GM15510 (cell line): Measurements from ENCODE around the gene GCN1.

Experiments used
- POLR2A ChIP-seq: IDR thresholded peaks from 3 replicates; pipeline ENCODE4 v1.6.1; 2011; ENCODE audit warnings: borderline replicate concordance; ENCODE audit not compliant: insufficient read length; ENCODE audit errors: extremely low read depth

GCN1 gene

DNA sequence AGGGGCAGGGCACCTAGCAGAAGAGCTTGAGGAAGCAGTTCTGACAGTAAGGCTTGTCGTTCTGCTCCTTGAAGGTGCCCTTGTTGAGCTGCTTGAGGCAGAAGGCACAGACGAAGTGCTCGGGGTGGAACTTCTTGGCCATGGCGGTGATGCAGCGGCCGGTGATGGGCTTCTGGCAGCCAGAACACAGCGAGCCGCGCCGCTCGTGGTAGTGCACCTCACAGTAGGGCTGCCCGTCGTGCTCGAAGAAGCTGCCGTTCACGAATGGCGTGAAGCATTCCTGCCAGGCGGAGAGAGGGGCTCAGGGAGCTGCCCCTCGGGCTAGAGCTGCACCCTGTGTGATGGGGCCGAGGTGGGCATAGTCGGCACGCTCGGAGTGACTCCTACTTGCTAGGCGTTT lies 17.8 kb upstream of the GCN1 start:
- TF ChIP-seq POLR2A, result no peak

DNA sequence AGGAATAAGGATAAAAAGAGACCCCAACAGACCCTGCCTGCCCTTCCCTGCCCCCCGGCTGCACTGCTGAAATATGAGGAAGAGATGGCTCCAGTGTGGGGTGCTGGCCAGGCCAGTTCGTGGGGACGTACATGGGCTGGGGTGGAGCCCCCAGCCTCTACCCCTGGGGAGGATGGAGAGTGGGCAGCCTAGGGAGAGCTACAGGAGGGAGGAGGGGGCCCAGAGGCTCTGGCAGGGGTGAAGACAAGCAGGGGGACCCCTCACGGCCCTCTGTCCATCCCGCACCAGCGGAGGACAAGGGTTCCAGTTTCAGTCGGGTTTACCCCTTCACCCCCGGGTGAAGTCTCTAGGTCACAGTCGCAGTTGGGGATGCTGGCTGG lies 17.4 kb upstream of the GCN1 start:
- no peak for TF ChIP-seq POLR2A

DNA sequence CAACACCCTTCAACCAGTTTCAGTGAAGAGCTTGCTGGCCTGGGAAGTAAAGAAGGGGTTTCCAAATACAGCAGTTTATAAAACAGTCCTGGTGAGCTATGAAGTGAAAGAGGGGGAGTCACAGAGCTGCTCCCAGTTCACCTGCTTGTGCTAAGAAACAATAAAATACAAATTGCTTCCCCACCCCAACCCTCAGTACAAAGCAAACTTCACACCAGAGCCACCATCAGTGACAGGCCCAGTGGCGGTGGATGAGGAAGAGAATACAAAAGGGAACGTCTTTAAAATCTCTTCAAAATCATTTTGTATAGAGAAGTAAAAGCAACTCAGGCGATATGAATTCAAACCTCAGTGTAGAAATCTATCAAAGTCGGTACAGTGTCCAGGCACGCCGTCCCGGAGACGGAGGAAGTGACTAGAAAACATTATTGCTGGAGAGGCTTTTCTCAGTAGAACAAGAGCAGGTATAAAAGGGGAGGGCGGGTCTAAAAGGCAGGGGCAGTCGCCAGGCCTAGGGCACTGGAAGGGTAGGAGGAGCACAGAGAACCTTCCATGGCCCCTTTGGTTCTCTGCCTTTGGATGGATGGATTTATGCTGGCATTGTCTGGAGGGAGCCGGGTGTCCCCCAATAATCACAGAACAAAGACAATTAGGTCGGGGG lies 16.9 kb upstream of the GCN1 start:
- TF ChIP-seq POLR2A, result no peak

DNA sequence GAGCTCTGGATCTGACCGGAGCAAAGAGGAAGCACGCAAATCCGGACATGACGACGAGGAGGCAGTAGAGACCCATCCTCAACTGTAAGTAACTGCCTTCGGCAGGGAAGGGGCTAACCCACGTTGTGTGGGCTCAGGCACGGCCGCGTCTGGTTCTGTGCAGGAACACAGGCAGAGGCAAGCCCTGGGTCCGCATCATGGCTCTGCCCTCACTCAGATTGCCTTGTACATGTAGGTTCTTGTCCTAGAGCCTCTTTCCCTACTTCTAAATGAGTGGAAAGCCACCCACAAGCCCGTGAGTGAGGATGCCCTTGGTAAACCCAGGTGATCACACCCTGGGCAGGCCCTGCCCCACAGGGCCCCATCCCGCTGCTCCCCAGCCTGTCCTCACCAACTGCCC lies 15.3 kb upstream of the GCN1 start:
- TF ChIP-seq POLR2A, result no peak

DNA sequence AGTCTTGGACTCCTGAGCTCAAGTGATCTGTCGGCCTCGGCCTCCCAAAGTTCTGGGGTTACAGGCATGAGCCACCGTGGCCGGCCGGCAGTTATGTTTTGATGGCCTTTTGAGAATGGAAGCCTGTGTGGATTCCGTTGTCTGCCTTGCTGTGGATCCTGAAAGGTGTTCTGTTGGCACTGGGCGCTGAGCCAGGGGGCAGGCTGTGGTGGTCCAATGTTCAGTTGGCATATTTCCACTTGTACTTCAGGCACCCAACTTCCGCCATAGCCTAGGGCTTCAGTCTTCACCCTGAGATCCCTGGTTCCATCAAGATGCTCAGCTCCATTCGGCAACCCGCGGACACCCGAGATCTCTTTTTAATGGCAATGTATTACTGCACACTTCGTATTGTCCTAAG lies 12.7 kb upstream of the GCN1 start:
- TF ChIP-seq POLR2A, result no peak

- no peak for TF ChIP-seq POLR2A
Measured at GRCh38 chr12:120206228-120206627, 11.7 kb upstream of the GCN1 start.

- TF ChIP-seq POLR2A, result no peak
Measured at GRCh38 chr12:120204171-120204570, 9.7 kb upstream of the GCN1 start.

GRCh38 chr12:120200364-120200800 lies 5.9 kb upstream of the GCN1 start:
- TF ChIP-seq POLR2A, result no peak

DNA sequence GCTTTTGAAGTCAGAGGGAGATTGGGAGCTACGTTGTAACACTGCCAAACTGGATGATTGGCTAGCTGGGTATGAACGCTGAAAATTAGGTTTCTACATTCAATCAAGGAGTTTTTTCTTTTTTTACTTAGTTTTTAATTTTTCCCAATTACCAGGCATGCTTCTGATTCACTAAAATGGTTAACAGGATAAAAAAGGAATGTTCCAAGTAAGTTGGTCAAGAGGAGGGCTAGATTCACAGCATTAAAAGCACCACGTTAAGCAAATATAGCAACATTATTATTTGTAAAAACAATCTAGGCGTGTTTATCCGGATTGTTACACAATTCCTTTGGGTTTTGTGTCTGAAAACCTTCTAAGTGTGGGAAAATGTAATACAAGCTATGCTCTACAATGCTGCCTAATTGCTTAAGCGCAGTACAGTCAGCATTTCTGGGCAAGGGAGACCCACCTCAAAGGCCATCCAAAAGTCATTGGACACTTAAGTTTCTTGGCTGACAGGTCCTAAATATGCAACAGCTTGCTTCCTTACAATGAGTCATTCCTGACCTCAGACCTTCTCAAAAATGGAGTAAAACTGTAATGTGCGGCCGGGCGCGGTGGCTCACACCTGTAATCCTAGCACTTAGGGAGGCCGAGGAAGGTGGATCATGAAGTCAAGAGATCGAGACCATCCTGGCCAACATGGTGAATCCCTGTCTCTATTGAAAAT lies 5.2 kb upstream of the GCN1 start:
- TF ChIP-seq POLR2A, result no peak

GRCh38 chr12:120199025-120199424 lies 4.5 kb upstream of the GCN1 start:
- peak; percentile 15 for TF ChIP-seq POLR2A

DNA sequence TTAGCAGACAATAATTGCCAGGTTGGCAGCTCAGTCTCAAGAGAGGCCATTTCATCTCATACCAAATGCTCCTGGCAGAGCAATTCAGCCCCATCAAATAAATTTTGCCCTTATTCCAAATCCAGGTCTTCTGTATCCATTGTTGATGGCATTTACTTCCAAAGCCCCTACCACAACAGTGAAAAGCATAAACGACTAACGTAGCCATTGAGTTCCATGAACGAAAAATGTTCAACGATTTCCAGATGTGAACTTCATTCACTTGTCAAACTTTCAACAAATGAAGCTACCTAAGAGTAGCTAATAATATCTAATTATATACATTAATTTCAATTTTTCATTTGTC lies 3.0 kb upstream of the GCN1 start:
- no peak for TF ChIP-seq POLR2A

- TF ChIP-seq POLR2A, result no peak
Measured at GRCh38 chr12:120196363-120196762, 1.8 kb upstream of the GCN1 start.

GRCh38 chr12:120194226-120194533 lies 335 bp downstream of the GCN1 start:
- no peak for TF ChIP-seq POLR2A

DNA sequence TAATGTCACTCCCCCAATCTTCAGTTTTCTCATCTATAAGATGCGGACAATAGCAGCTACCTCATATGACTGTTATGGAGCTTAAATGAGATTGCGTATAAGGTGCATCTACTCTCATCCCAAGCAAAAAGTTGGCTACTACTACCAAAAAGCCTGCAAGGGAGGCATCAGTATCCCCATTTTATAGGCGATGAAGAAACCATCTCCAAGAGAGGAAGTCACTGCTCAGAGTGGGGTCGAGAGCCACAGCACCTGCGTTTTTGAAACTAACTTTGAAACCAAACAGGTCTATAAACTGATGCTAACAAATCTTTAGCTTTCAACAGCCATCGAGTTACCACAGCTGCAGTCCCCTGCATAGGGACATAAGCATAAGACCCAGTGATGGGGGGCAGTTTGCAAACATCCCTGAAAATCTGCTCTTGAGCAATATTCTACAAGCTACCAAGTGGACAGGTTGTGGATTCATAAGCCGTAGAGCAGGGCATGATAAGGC lies 3.5 kb downstream of the GCN1 start:
- no peak for TF ChIP-seq POLR2A

- no peak for TF ChIP-seq POLR2A
Measured at GRCh38 chr12:120190386-120190785, 4.1 kb downstream of the GCN1 start.

DNA sequence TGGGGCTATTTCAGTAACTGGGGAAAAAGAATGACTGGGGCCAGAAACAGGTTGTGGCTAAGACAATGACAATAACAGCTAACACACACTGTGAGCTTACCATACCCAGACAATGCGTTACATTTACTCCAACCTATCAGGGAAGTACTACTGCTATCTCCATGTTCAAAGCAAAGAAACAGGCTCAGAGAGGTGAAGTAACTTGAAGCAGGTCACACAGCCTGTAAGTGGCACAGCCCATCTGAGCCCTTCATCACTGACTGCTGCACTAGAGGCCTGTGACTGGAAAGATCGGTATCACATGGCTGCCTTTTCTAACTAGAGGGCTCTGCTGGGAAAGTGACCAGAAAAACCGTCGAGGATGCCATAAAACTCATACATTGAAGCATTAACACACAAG lies 7.9 kb downstream of the GCN1 start:
- TF ChIP-seq POLR2A, result no peak

DNA sequence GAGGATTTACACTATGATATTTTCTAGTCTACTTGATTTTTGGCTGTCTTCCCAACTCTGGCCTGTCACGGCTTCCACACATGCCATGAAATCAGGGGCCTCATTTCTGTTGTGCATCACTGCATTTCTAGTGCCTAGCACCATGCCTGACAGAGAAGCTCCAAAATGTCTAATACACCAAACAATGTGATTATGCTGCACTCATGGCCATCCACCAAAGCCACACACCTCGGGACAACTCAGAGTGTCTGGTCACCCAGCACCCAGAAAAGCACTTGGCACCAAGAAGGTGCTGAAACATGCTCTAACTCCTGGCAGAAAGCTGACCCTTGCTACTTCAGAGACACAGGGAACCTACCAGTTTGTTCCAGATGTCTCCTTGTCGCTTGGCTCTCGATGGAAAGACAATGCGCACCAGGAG lies 11.3 kb downstream of the GCN1 start:
- no peak for TF ChIP-seq POLR2A

DNA sequence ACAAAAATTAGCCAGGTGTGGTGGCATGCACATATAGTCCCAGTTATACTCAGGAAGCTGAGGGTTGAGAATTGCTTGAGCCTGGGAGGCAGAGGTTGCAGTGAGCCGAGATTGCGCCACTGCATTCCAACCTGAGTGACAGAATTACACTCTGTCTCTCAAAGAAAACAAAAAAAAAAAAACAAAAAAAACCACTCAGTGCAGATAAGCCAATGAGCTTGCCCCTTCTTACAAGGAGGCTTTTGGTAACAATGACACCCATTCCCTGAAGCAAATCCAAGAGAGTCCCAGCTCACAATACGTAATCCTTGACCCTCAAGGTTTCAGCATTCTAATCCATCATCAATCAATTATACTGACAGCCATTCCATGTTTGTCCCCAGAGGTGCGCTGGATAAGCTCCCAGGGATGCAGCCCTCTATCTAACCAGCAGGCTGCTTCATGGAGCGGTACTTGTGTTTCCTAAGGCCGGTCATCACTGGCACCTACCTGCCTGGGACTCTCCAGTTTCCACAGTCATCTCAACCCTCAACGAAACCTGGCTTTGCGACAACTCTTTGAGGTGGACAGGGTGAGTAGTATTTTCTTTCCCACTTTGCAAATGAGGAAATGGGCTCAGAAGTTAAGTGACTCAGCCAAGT lies 12.4 kb downstream of the GCN1 start:
- no peak for TF ChIP-seq POLR2A
